AG09309 (cell line): ENCODE measurements around the gene NXPH4.

Experiments
- DNase-seq: peaks from one replicate; pipeline ENCODE4 v3.0.0-alpha.2; 2010; ENCODE audit warnings: low read depth
- H3K4me3 ChIP-seq: 2 replicates; pipeline ENCODE4 v1.5.1; 2011; ENCODE audit warnings: mild to moderate bottlenecking, low read depth, low read length, moderate library complexity; ENCODE audit not compliant: control insufficient read depth
- TF ChIP-seq, protein P1 (sequence below): IDR thresholded peaks from 2 replicates; pipeline ENCODE4 v1.5.1; 2011; ENCODE audit warnings: mild to moderate bottlenecking, low read depth, low read length, inconsistent platforms; ENCODE audit not compliant: insufficient read depth, control insufficient read depth; ENCODE audit errors: missing control alignments

The NXPH4 gene

DNA sequence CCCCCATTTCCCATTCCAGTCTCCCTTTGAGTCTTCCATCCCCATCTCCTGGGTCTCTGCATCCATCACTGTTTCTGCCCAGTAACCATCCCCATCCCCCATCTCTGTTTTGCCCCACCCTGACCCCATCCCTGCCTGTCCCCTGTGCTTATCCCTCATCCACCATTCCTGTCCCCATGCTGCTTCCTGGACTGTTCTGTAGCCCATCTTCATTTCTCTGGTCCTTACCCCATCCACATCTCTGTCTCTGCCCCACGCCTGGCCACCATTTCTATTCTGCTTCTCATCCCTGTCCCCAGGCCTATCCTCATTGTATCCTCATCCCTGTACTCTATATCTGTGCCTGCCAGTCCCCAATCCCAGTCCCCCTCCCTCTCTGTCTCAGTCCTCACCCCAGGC is 4.2 kb downstream of the NXPH4 start:
- DNase-seq, result no peak
- no peak overlapping the region for H3K4me3 ChIP-seq
- TF ChIP-seq, protein P1, sequence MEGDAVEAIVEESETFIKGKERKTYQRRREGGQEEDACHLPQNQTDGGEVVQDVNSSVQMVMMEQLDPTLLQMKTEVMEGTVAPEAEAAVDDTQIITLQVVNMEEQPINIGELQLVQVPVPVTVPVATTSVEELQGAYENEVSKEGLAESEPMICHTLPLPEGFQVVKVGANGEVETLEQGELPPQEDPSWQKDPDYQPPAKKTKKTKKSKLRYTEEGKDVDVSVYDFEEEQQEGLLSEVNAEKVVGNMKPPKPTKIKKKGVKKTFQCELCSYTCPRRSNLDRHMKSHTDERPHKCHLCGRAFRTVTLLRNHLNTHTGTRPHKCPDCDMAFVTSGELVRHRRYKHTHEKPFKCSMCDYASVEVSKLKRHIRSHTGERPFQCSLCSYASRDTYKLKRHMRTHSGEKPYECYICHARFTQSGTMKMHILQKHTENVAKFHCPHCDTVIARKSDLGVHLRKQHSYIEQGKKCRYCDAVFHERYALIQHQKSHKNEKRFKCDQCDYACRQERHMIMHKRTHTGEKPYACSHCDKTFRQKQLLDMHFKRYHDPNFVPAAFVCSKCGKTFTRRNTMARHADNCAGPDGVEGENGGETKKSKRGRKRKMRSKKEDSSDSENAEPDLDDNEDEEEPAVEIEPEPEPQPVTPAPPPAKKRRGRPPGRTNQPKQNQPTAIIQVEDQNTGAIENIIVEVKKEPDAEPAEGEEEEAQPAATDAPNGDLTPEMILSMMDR, result no peak

DNA sequence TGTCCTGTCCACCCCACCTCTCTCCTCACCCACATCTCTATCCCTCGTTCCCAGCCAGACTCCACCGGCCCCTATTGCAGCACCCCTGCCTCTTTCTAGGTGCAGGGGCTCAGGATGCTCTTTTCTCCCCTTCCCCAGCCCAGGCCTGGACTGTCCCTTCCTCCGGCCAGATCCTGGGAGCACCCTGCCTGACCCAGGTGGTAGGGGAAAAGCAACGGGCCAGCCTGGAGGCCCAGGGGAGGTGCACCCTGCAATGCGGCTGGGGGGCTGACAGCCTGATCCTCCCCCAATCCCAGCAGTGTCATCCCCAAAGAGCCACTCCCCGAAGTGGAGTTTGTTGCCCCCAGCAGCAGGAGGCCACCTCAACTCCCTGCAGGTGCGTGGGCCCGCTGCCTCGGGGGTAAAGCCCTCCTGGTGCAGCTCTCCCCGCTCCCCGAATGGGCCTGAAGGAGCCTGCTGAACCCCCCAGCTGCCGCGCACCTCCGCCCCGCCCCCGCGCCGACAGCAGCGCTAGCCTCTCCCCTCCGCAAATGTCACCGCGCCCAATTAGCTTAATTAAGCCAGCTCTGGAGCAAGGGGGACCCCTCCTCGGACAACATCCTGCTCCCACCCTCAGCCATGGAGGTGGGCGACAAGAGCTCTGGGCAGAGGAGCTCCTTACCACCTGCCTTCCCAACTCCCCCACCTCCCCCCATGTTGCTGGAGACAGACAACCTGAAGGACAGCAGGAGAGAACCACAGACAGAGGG is 4.7 kb downstream of the NXPH4 start:
- no peak for DNase-seq
- TF ChIP-seq, protein P1, result no peak
- H3K4me3 ChIP-seq, result no peak overlapping the region

DNA sequence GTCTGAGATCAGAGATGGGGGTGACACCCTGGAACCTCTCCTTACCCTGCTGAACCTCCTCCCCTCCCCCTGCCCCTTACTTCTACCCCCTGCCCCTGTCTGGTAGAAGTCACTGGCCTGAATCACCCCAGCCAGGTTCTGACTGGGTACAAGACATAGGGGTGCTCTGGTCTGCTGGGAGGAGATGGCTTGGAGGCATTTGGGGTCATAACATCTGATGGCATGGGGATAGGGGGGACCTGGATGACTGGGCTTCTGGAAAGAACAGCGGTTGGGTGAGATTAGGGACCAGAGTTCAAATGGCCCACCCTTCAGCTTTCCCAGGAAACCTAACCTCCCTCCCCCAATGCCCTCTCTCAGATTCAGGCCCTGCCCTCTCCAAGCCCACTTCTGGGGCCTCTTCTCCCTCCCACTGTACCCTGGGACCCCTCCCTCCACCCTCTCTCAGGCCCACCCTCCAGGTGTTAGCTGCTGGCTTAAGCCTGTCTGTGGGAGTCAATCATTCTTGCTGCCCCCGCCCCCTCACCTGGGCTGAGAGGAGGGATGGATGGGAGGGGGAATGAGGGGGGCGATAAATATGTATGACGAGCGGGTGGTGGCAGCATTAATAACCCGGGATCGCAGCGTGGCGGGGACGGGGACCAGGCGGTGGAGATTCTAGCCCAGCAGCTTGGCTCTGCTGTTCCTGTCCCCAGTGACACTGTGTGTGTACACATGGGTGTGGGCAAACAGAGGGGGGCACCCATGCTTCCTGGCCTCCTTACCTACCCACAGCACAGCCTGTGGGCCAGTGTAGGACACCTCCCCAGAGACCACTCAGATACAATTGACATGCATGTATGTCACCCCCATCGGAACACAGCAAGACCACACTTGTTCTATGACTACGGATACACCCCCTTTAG is 5.9 kb downstream of the NXPH4 start:
- no peak for DNase-seq
- no peak overlapping the region for H3K4me3 ChIP-seq
- TF ChIP-seq, protein P1, result no peak

DNA sequence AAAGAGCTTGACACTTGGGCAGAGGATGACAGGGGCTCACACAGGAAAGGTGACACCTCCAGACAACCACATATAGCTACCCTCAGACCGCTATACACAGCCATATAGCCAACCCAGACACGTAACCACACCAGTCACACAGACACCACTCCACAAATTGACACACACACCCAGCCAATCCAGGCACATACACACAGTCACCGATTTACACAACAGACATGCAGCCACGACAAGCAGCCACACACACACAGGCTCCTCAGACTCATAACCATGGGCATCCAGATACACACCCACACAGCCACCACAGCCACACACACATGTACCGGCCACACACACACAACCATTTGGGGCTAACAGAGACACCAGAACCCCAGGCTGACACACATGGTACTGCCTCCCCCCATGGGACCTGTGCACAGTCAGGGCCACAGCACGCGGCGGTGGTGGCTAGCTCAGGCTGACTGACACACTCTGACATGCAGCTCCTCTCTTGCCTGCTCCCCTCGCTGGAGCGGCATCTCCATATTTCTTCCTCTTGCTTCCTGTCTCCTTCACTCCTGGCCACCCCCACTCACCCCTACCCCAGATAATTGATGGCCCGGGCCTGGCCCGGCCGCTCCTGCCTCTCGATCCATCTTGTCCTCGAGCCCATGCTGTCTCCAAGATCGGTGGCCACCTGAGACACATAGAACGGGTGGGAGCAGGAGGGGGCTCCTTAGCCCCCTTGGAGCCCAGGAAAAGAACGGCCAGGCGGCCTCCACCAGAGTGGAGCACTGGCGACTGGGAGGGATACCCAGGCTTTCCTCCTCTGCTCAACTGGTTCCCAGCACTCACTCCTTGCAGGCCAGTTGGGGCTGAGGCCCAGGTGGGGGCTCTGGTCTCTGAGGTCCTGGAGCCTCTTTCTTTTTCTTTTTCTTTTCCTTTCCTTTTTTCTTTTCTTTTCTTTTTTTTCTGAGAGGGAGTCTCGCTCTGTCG is 6.9 kb downstream of the NXPH4 start:
- H3K4me3 ChIP-seq, result no peak overlapping the region
- DNase-seq, result no peak
- TF ChIP-seq, protein P1, result no peak

DNA sequence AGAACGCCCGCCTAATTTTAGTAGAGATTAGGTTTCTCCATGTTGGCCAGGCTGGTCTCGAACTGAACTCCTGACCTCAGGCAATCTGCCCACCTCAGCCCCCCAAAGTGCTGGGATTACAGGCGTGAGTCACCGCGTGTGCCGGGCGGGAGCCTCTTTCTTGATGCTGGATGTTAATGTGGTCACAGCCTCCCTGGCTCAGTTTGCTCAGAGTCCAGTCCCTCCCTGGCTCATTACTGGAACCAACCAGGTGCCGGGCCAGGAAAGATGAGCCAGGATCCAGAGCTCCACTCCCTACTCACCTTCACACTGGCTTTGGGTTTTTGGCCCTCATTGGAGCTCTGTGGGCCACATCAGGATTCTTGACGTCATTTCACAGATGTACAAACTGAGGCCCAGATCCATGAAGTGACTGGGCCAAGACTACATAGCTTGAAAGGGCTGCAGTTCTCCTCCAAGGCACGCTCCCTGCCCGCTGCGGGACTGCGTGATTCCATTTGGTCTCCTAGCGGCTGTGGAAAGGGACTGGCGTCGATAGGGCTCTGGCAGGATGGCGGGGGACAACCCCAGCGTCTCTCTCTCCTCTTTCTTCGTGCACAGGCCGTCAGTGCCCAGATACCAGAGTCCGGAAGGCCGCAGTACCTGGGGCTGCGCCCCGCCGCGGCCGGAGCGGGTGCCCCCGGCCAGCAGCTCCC is 7.8 kb downstream of the NXPH4 start:
- DNase-seq, result no peak
- TF ChIP-seq, protein P1, result no peak
- no peak overlapping the region for H3K4me3 ChIP-seq

DNA sequence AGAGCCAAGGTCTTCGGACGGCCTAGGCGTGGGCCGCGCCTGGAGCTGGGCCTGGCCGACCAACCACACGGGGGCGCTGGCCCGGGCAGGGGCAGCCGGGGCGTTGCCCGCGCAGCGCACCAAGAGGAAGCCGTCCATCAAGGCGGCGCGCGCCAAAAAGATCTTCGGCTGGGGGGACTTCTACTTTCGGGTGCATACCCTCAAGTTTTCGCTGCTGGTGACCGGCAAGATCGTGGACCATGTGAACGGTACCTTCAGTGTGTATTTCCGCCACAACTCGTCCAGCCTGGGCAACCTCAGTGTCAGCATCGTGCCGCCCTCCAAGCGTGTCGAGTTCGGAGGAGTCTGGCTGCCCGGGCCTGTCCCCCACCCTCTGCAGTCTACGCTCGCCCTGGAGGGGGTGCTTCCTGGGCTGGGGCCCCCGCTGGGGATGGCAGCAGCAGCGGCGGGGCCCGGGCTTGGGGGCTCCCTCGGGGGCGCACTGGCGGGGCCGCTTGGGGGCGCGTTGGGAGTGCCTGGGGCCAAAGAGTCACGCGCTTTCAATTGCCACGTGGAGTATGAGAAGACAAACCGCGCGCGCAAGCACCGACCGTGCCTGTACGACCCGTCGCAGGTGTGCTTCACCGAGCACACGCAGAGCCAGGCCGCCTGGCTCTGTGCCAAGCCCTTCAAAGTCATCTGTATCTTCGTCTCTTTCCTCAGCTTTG is 8.5 kb downstream of the NXPH4 start:
- H3K4me3 ChIP-seq, result no peak overlapping the region
- no peak for DNase-seq
- TF ChIP-seq, protein P1, result peak; percentile 21
